AG08396 (cell line): ENCODE results near the gene TRPC4AP.
"Not testable (repeated sequence)": the region's sequence is repeated elsewhere in the genome, so short reads cannot be mapped to it uniquely, and the experiment has no call there.

Source experiments
- DNase-seq: peaks from one replicate; pipeline ENCODE4 v3.0.0; 2012; ENCODE audit warnings: low spot score, mixed read lengths

TRPC4AP gene

DNA sequence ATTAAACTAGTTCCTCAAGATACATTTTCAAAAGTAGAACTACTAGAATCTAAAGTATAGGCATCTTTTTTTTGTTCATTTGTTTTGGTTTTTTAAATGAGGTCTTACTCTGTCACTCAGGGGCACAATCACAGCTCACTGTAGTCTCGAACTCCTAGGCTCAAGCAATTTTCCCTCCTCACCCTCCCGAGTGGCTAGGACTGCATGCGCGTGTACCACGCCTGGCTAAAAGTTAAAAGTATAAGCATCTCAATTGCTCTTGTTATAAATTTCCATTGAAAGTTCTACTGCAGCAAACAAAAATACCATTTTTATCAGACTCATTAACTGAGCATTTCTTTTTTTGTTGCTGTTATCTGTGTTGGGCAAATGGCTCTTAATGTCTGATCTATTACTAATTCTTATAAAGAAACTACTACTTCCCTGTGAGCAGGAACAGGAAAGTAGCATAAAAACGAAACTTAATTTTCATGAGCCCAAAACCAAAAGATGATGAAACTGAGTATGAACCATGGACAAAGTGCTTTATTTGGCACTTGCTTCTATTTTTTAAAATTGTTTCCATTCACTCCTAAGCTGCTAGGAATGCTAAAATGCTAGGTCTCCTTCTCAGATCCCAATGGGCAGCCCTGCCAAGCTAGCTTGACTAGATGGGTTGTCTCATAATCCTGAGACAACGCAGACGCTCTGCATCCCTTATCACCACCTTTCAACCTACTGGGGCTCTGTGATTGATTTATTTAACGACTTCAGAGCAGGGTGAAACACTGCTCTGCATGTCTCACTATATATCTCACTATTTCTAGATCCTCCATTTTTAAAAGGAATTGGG lies 36.9 kb downstream of the TRPC4AP start:
- no peak for DNase-seq

DNA sequence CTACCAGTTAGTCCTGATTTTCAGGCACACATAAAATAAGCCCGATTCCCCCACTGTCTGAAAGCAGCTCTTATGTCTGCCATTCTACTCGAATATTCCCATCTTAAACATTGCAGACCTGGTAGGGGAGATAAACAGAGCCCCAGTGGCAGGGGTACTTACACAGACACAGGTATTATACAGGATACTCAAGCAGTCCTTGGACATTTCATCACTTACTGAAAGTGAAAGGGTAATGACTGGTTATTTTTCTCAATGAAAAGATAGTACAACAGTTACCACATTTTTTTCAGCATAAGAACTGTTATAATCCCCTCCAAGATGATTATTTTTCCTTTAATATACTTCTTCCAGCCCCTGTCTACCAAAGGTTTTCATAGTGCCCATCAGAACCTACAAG lies 37.8 kb downstream of the TRPC4AP start:
- DNase-seq, result no peak

GRCh38 chr20:35052616-35053015 lies 40.0 kb downstream of the TRPC4AP start:
- DNase-seq, result not testable (repeated sequence)

GRCh38 chr20:35049776-35050352 lies 42.7 kb downstream of the TRPC4AP start:
- DNase-seq, result no peak

- DNase-seq, result no peak
Measured at GRCh38 chr20:35048739-35049138, 43.9 kb downstream of the TRPC4AP start.

DNA sequence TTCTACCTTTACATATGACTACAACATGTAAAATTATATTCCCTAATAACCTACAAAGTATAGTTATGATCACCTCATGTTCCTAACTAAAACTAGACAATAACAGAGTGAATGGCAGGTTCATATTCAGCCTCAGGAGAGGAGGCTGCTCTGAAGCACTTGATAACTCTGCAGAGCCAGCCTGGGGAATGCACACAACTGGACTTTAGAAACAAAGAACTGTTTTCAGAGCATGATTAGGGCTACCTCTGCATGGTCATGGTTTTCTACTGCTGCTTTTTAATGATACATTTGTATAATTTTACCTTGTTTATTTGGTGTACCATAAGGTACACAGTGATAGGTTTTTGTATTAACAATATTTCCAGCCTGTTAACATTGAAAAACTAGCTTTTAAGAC lies 50.3 kb downstream of the TRPC4AP start:
- no peak for DNase-seq

- DNase-seq, result no peak
Measured at GRCh38 chr20:35040646-35041045, 52.0 kb downstream of the TRPC4AP start.

- DNase-seq, result no peak
Measured at GRCh38 chr20:35039846-35040489, 52.6 kb downstream of the TRPC4AP start.

GRCh38 chr20:35039146-35039545 lies 53.5 kb downstream of the TRPC4AP start:
- no peak for DNase-seq

- DNase-seq, result no peak
Measured at GRCh38 chr20:35034145-35034544, 58.5 kb downstream of the TRPC4AP start.

DNA sequence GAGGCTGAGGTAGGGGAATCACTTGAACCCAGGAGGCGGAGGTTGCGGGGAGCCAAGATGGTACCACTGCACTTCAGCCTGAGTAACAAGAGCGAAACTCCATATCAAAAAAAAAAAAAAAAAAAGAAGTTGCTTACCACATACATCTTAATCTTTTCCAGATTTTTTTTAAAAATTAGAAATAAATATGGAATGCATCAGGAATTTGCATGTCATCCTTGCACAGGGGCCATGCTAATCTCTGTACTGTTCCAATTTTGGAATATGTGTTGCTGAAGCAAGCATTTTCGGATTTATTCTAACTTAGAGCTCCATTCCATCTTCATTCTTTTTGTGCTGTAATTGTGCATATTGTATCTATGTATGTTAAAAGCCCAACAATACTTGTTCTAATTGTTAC lies 62.5 kb downstream of the TRPC4AP start:
- DNase-seq, result no peak

DNA sequence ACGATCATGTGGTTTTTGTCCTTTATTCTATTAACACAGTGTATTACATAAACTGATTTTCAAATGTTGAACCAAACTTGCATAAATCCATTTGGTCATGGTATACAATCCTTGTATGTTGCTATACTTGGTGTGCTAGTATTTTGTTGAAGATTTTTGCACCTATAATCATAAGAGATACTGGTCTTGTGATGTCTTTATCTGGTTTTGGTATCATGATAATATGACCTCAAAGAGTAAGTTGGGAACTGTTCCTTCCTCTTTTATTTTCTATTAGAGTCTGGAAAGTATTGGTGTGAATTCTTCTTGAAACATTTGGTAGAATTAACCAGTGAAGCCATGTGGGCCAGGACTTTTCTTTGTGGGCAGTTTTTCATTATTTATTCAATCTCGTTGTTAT lies 65.3 kb downstream of the TRPC4AP start:
- no peak for DNase-seq

GRCh38 chr20:35025116-35025515 lies 67.5 kb downstream of the TRPC4AP start:
- DNase-seq, result no peak

DNA sequence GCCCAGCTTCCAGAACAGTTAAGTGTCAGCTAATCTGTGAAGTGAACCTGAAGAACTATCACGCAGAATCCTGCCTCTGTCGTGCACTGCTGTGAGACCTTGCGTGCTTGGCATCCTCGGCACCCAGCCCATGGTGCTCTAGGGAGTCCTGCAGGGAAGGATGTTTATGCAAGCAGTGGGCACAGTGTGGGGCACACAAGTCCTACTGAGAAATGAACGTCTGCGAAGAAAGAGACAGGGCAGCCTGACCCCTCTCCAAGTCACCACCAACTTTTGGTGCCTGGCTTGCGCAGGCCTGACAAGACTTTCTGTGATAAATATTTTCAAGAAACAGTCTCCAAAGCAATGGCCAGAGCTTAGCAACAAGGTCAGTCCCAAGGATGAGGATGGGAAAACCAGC lies 69.0 kb downstream of the TRPC4AP start:
- DNase-seq, result no peak

- no peak for DNase-seq
Measured at GRCh38 chr20:35021831-35022230, 70.8 kb downstream of the TRPC4AP start.

DNA sequence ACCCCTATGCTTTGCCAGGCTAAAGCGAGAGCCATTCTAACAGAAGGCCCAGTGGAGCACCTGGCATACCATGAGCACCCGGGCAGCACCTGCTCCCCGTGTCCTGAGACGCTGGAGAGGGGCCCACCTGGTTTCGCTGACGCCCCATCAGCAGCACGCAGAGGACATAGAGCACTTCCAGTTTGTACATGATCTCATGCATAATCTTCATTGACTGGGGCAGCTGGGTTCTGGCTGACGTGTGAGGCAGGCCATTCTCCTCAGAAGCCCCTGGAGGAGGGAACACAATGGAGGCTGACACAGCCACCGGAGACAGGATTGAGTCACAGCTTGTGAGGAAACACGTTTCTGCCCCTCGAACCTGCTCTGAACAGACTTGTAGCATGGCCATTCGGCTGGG lies 71.5 kb downstream of the TRPC4AP start:
- no peak for DNase-seq

GRCh38 chr20:35020108-35020928 lies 72.3 kb downstream of the TRPC4AP start:
- no peak for DNase-seq

DNA sequence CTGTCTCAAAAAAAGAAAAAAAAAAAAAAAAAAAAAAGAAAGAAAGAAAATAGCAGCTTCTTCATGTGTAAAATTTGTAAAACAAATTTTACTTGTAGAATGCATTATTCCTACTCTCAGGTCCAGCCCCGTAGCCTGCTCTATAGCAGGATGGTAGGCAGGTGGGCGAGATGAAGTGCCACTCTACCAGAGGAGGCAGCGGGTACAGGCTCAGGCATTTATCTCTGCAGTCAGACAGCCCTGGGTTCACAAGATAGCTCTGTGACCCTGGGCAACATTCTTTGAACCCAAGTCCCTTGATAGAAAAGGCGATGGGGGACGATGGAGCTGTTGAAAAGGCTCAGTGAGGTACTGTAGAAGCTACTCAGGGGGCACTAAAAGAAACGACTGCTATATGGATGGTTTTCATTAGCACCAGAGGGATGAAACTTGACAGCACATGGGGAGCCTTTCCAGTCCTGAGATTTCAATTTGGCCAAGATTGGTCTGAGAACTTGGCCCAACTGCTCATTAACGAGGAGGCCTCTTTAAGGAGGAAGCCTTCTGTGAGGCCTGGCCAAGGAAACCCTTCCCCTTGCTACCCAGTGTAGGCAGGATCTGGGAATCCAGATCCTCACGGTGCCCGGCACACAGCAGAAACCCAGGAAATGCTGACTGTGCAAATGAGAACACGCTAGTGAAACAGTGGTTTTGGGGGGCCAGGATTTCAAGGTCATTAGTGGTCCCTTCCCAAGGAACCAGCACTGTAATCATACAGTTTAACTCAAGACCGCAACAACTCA lies 73.8 kb downstream of the TRPC4AP start:
- DNase-seq, result no peak

- DNase-seq, result no peak
Measured at GRCh38 chr20:35017099-35017835, 75.3 kb downstream of the TRPC4AP start.

GRCh38 chr20:35015863-35016193 lies 76.8 kb downstream of the TRPC4AP start:
- DNase-seq, result no peak

- no peak for DNase-seq
Measured at GRCh38 chr20:35014537-35014936, 78.1 kb downstream of the TRPC4AP start.
